IMR-90 (cell line): Measurements from ENCODE around the gene THPO. TPM values are rescaled to one million over a fixed set of nuclear protein-coding genes. Genes with fewer than 3 reads are reported as not detected.

Source experiments
- ATAC-seq: fragments of 200-7000 bp; cut with Tn5 transposase; 2 replicates; pipeline ENCODE4 v1.9.1; 2020; ENCODE audit warnings: low read depth, mild to moderate bottlenecking, moderate library complexity
- BruUV-seq: library from RNA; stranded (reverse); fragments of 400-500 nt; replicated peaks from 2 replicates; lab custom pipeline; 2021; lab: Mats Ljungman, UMichigan
- CTCF ChIA-PET: fragments of 300-600 bp; formaldehyde crosslinking; extraction: SDS; loops from one replicate; lab custom pipeline; 2021; ENCODE audit warnings: antibody characterized with exemption; lab: Yijun Ruan, JAX
- POLR2A ChIA-PET: fragments of 300-600 bp; sonication (Branson Sonifier 250); formaldehyde crosslinking; loops from one replicate; lab custom pipeline; 2022; ENCODE audit warnings: antibody characterized with exemption; ENCODE audit not compliant: unreplicated experiment; lab: Charles Lee
- DNase-seq: peaks from one replicate; pipeline ENCODE4 v3.0.0; 2013
- H2AFZ ChIP-seq: replicated peaks from 2 replicates; pipeline ENCODE3; 2013; ENCODE audit warnings: low read length, mild to moderate bottlenecking; ENCODE audit not compliant: poor library complexity
- H2AK5ac ChIP-seq: 2 replicates; pipeline ENCODE4 v1.6.1; 2013; ENCODE audit warnings: low read depth, low read length, inconsistent platforms
- H2AK9ac ChIP-seq: replicated peaks from 2 replicates; pipeline ENCODE3; 2013; ENCODE audit warnings: mild to moderate bottlenecking, low read depth, low read length, moderate library complexity; ENCODE audit not compliant: poor library complexity
- H2BK120ac ChIP-seq: 2 replicates; pipeline ENCODE4 v1.6.1; 2013; ENCODE audit warnings: low read depth, low read length, inconsistent platforms
- H2BK15ac ChIP-seq: 3 replicates; pipeline ENCODE4 v1.6.1; 2013; ENCODE audit warnings: low read depth, low read length, inconsistent platforms
- H2BK20ac ChIP-seq: 2 replicates; pipeline ENCODE4 v1.6.1; 2013; ENCODE audit warnings: low read depth, mild to moderate bottlenecking, inconsistent platforms, low read length, moderate library complexity
- H2BK5ac ChIP-seq: 2 replicates; pipeline ENCODE4 v1.6.1; 2013; ENCODE audit warnings: mild to moderate bottlenecking, low read depth, low read length, inconsistent platforms; ENCODE audit not compliant: poor library complexity, severe bottlenecking
- H3K14ac ChIP-seq: replicated peaks from 2 replicates; pipeline ENCODE4 v1.6.1; 2013; ENCODE audit warnings: low read depth, low read length, inconsistent platforms
- H3K18ac ChIP-seq: 2 replicates; pipeline ENCODE4 v1.6.1; 2013; ENCODE audit warnings: low read depth, low read length, control low read depth
- H3K23ac ChIP-seq: 2 replicates; pipeline ENCODE4 v1.6.1; 2013; ENCODE audit warnings: low read depth, low read length, inconsistent platforms
- H3K27ac ChIP-seq: 2 replicates; pipeline ENCODE4 v1.5.1; 2013; ENCODE audit warnings: mild to moderate bottlenecking, control low read depth, low read length; ENCODE audit not compliant: insufficient read depth
- H3K27me3 ChIP-seq: 2 replicates; pipeline ENCODE4 v1.6.1; 2013; ENCODE audit warnings: low read length; ENCODE audit not compliant: control insufficient read depth, insufficient read depth
- H3K36me3 ChIP-seq: 2 replicates; pipeline ENCODE4 v1.6.1; 2013; ENCODE audit warnings: low read length, mixed read lengths; ENCODE audit not compliant: control insufficient read depth, insufficient read depth
- H3K4ac ChIP-seq: 2 replicates; pipeline ENCODE4 v1.6.1; 2013; ENCODE audit warnings: low read depth, low read length, inconsistent platforms
- H3K4me1 ChIP-seq: 2 replicates; pipeline ENCODE4 v1.6.1; 2013; ENCODE audit warnings: low read length, mixed read lengths; ENCODE audit not compliant: control insufficient read depth, insufficient read depth
- H3K4me2 ChIP-seq: 2 replicates; pipeline ENCODE4 v1.6.1; 2013; ENCODE audit warnings: low read depth, mild to moderate bottlenecking, control low read depth, low read length, moderate library complexity
- H3K4me3 ChIP-seq: 2 replicates; pipeline ENCODE4 v1.5.1; 2013; ENCODE audit warnings: low read depth, mild to moderate bottlenecking, control low read depth, low read length, moderate library complexity; ENCODE audit not compliant: insufficient read depth
- H3K56ac ChIP-seq: 2 replicates; pipeline ENCODE4 v1.6.1; 2013; ENCODE audit warnings: low read length, inconsistent platforms; ENCODE audit not compliant: insufficient read depth; ENCODE audit errors: extremely low read depth
- H3K79me1 ChIP-seq, 2 experiments: 2 replicates each; pipeline ENCODE4 v1.6.1; 2013; ENCODE audit warnings: low read length in 2 of 2, inconsistent platforms in 1 of 2, low read depth in 1 of 2
- H3K9ac ChIP-seq: 2 replicates; pipeline ENCODE4 v1.6.1; 2013; ENCODE audit warnings: low read depth, low read length, control low read depth
- H3K9me1 ChIP-seq: 2 replicates; pipeline ENCODE4 v1.6.1; 2013; ENCODE audit warnings: low read length, inconsistent platforms; ENCODE audit not compliant: insufficient read depth
- H3K9me3 ChIP-seq: 2 replicates; pipeline ENCODE4 v1.6.1; 2013; ENCODE audit warnings: low read length; ENCODE audit not compliant: control insufficient read depth, insufficient read depth
- H4K20me1 ChIP-seq: 2 replicates; pipeline ENCODE4 v1.6.1; 2013; ENCODE audit warnings: low read length, inconsistent platforms; ENCODE audit not compliant: insufficient read depth
- H4K5ac ChIP-seq: 2 replicates; pipeline ENCODE4 v1.6.1; 2013; ENCODE audit warnings: mild to moderate bottlenecking, low read depth, low read length, control low read depth
- H4K8ac ChIP-seq, 2 experiments: 2 replicates each; pipeline ENCODE4 v1.6.1; 2013; ENCODE audit warnings: low read depth in 2 of 2, low read length in 2 of 2, control low read depth in 1 of 2, inconsistent platforms in 1 of 2
- H4K91ac ChIP-seq: 2 replicates; pipeline ENCODE4 v1.6.1; 2013; ENCODE audit warnings: low read depth, low read length, inconsistent platforms; ENCODE audit not compliant: insufficient read depth
- CEBPB ChIP-seq: IDR thresholded peaks from 2 replicates; pipeline ENCODE4 v1.6.1; 2012; ENCODE audit warnings: low read depth, low read length, improper control_type of control experiment
- CHD1 ChIP-seq: IDR thresholded peaks from 2 replicates; pipeline ENCODE4 v1.6.1; 2012; ENCODE audit warnings: low read depth, low read length, improper control_type of control experiment
- MAZ ChIP-seq: IDR thresholded peaks from 2 replicates; pipeline ENCODE4 v1.6.1; 2012; ENCODE audit warnings: low read depth, mild to moderate bottlenecking, low read length, improper control_type of control experiment, moderate library complexity, borderline replicate concordance
- MXI1 ChIP-seq: IDR thresholded peaks from 2 replicates; pipeline ENCODE4 v1.6.1; 2012; ENCODE audit warnings: low read depth, mild to moderate bottlenecking, low read length, moderate library complexity, borderline replicate concordance
- RAD21 ChIP-seq: IDR thresholded peaks from 2 replicates; pipeline ENCODE4 v1.6.1; 2012; ENCODE audit warnings: low read length, improper control_type of control experiment
- USF2 ChIP-seq: fragments of 150-350 bp; IDR thresholded peaks from 2 replicates; pipeline ENCODE4 v1.6.1; 2017; ENCODE audit warnings: mild to moderate bottlenecking, antibody characterized with exemption, low read length, low read depth
- WGBS, 2 experiments: methylation state at CpG; one replicate each; pipeline versions ENCODE4 v1.1.5 to v1.1.7; 2013; ENCODE audit warnings: missing lambda C conversion rate in 2 of 2; ENCODE audit not compliant: insufficient read length in 1 of 2; ENCODE audit errors: extremely low coverage in 2 of 2; 5-methylcytosine and 5-hydroxymethylcytosine counted together
- dilution Hi-C: fragments of 300-500 bp; cut with HindIII; formaldehyde crosslinking; loops from one replicate; pipeline ENCODE4 v1.14.3; 2018; ENCODE audit warnings: low sequenced_read_pairs; ENCODE audit not compliant: unreplicated experiment
- in situ Hi-C: fragments of 300-500 bp; cut with MboI; formaldehyde crosslinking; loops from 3 replicates; pipeline ENCODE4 v1.14.3; 2019; ENCODE audit warnings: low sequenced_read_pairs, inconsistent platforms, mixed read lengths
- intact Hi-C: fragments of 100-400 bp; cut with micrococcal nuclease; formaldehyde crosslinking; loops from 2 replicates; pipeline ENCODE4 v1.10.0; 2022
- polyA plus RNA-seq, 3 experiments: library from polyadenylated mRNA; depleted of rRNA; stranded (reverse); fragments of >200 nt; gene quantifications; 2 replicates each; pipeline ENCODE4 v1.2.3, GENCODE V29; 2012; ENCODE audit warnings: low replicate concordance in 1 of 3
- total RNA-seq: library from RNA; depleted of rRNA; stranded (reverse); fragments of >200 nt; gene quantifications from 2 replicates; pipeline ENCODE4 v1.2.3, GENCODE V29; 2012

THPO gene
- total and polyA plus RNA-seq, 2 of the 4 experiments (the other 2 are of a cell fraction), result not detected

- no peak overlapping the region for H2AFZ ChIP-seq
- whole genome bisulfite sequencing, 2 experiments, result 57% methylated on average over 5 of the region's 9 CpGs; no CpG with 5 or more reads in 1 of the 2 experiments
- CTCF ChIA-PET, result no interaction called here
- no peak overlapping the region for H3K4me2 ChIP-seq
- H3K18ac ChIP-seq, result no peak overlapping the region
- H3K23ac ChIP-seq, result no peak overlapping the region
- BruUV-seq, result no TSS peak
- H3K9me1 ChIP-seq, result peaks cover 9% of the 10 kb centered on the region; the same call in 1 of the 2 replicates
- no peak overlapping the region for H3K14ac ChIP-seq
- H2AK9ac ChIP-seq, result no peak overlapping the region
- H3K36me3 ChIP-seq, result peaks cover 20% of the 10 kb centered on the region
- H2BK120ac ChIP-seq, result no peak overlapping the region
- no peaks in the 10 kb centered on the region for H3K79me1 ChIP-seq
- peaks cover 1% of the 10 kb centered on the region; the same call in 1 of the 2 replicates for H3K4me1 ChIP-seq
- H3K4me3 ChIP-seq, result no peak overlapping the region
- DNase-seq (no peak), ATAC-seq (no peak)
- H3K4ac ChIP-seq, result no peak overlapping the region
- H2BK20ac ChIP-seq, result no peak overlapping the region
- H4K20me1 ChIP-seq, result peaks cover 3% of the 10 kb centered on the region
- TF ChIP-seq MXI1 (no peak), USF2 (no peak), RAD21 (no peak), CHD1 (no peak), MAZ (no peak), CEBPB (no peak)
- no peak overlapping the region for H2AK5ac ChIP-seq
- no peak overlapping the region for H3K27ac ChIP-seq
- H3K9me3 ChIP-seq, result no peaks in the 10 kb centered on the region
- intact Hi-C loops, result no loop called here
- no peak overlapping the region for H3K9ac ChIP-seq
- in situ Hi-C loops, result no loop called here
- H4K91ac ChIP-seq, result no peak overlapping the region
- H3K27me3 ChIP-seq, result no peaks in the 10 kb centered on the region
- dilution Hi-C loops, result loop anchor here (25.0 kb wide), 1 partner anchor 186 kb away; no protein-coding TSS in a partner anchor
- no peak overlapping the region for H4K8ac ChIP-seq
- no peak overlapping the region for H2BK5ac ChIP-seq
- no peak overlapping the region for H3K56ac ChIP-seq
- H2BK15ac ChIP-seq, result no peak overlapping the region
- H4K5ac ChIP-seq, result no peak overlapping the region
- POLR2A ChIA-PET, result no interaction called here
These were observed 26.4 kb downstream of the THPO start for GRCh38 chr3:184351511-184352148.
